SU-DHL-6 (cell line): ENCODE data around the gene SEBOX.

ENCODE experiments used
- H2AFZ ChIP-seq: fragments of 200-600 bp; sonication (generic); 2 replicates; pipeline ENCODE4 v1.6.1; 2014; ENCODE audit warnings: low read depth, mild to moderate bottlenecking, moderate library complexity, mixed read lengths, antibody characterized with exemption, low read length; ENCODE audit not compliant: severe bottlenecking
- H3F3A ChIP-seq: fragments of 200-600 bp; shearing (Covaris generic); 2 replicates; pipeline ENCODE4 v1.6.0; 2016; ENCODE audit warnings: antibody characterized with exemption, mild to moderate bottlenecking; ENCODE audit not compliant: insufficient read depth
- H3K27ac ChIP-seq: fragments of 200-600 bp; sonication (generic); 2 replicates; pipeline ENCODE4 v1.5.1; 2016; ENCODE audit warnings: low read depth, mild to moderate bottlenecking, low read length, moderate library complexity, mixed read lengths
- H3K27me3 ChIP-seq: fragments of 200-600 bp; sonication (generic), shearing (Covaris generic); 2 replicates; pipeline ENCODE4 v1.6.0; 2014; ENCODE audit warnings: mild to moderate bottlenecking, low read length
- H3K36me3 ChIP-seq: fragments of 200-600 bp; sonication (generic); 2 replicates; pipeline ENCODE4 v1.6.1; 2014; ENCODE audit warnings: mild to moderate bottlenecking, low read length, mixed read lengths
- H3K4me2 ChIP-seq: fragments of 300-600, 200-600 bp; shearing (Covaris generic), sonication (generic); 2 replicates; pipeline ENCODE4 v1.6.0; 2014; ENCODE audit warnings: low read length, low read depth, mild to moderate bottlenecking; ENCODE audit not compliant: poor library complexity, severe bottlenecking
- H3K4me3 ChIP-seq: fragments of 200-600 bp; sonication (generic); 2 replicates; pipeline ENCODE4 v1.5.1; 2014; ENCODE audit warnings: antibody characterized with exemption, low read length, mild to moderate bottlenecking, mixed read lengths; ENCODE audit not compliant: insufficient read depth, poor library complexity, severe bottlenecking
- H3K79me2 ChIP-seq: fragments of 200-600 bp; sonication (generic); 2 replicates; pipeline ENCODE4 v1.6.1; 2014; ENCODE audit warnings: mild to moderate bottlenecking, low read length, moderate library complexity; ENCODE audit not compliant: insufficient read depth
- H3K9ac ChIP-seq: fragments of 200-600 bp; sonication (generic); 2 replicates; pipeline ENCODE4 v1.7.0; 2014; ENCODE audit warnings: mild to moderate bottlenecking, low read length
- H3K9me2 ChIP-seq: fragments of 200-600 bp; sonication (generic); replicated peaks from 2 replicates; pipeline ENCODE4 v1.6.1; 2014; ENCODE audit warnings: low read length; ENCODE audit not compliant: insufficient read depth
- H3K9me3 ChIP-seq: fragments of 200-600 bp; sonication (generic); 2 replicates; pipeline ENCODE4 v1.6.1; 2014; ENCODE audit warnings: low read length, mixed read lengths; ENCODE audit not compliant: insufficient read depth
- H4K20me1 ChIP-seq: fragments of 200-600 bp; sonication (generic); 2 replicates; pipeline ENCODE4 v1.6.1; 2014; ENCODE audit warnings: low read depth, mild to moderate bottlenecking, antibody characterized with exemption, low read length, moderate library complexity, mixed read lengths
- CTCF ChIP-seq: fragments of 200-600 bp; sonication (generic); IDR thresholded peaks from one replicate; pipeline ENCODE4 v1.5.1; 2017; ENCODE audit warnings: antibody characterized with exemption, mild to moderate bottlenecking, low read length, moderate library complexity; ENCODE audit not compliant: insufficient read depth, poor library complexity, severe bottlenecking
- EZH2phosphoT487 ChIP-seq: fragments of 200-600 bp; sonication (generic), shearing (Covaris generic); conservative IDR thresholded peaks from 2 replicates; pipeline ENCODE4 v1.6.1; 2018; ENCODE audit warnings: mild to moderate bottlenecking, antibody characterized with exemption, low read length, moderate library complexity, mixed read lengths

The SEBOX gene

GRCh38 chr17:28384281-28385036 lies 19.5 kb upstream of the SEBOX start:
- Histone ChIP-seq H3K27me3 (no peaks in the 10 kb centered on the region), H3K9ac (0 out of 2 replicates have a peak overlapping the region, but pooled peaks have one; percentile 21)

GRCh38 chr17:28381141-28381825 lies 16.3 kb upstream of the SEBOX start:
- Histone ChIP-seq H3K36me3 (no peaks in the 10 kb centered on the region), H3K4me3 (no peak overlapping the region), H3K9ac (no peak overlapping the region), H3K79me2 (no peaks in the 10 kb centered on the region), H3K27me3 (no peaks in the 10 kb centered on the region), H3K27ac (no peak overlapping the region), H3K4me2 (no peak overlapping the region), H3K9me3 (no peaks in the 10 kb centered on the region), H3K9me2 (no peaks in the 10 kb centered on the region), H2AFZ (no peak overlapping the region), H3F3A (no peaks in the 10 kb centered on the region), H4K20me1 (no peaks in the 10 kb centered on the region)
- TF ChIP-seq CTCF (no peak), EZH2phosphoT487 (no peak)

More at GRCh38 chr17:28384281-28385036, 19.5 kb upstream of the SEBOX start:
- H3K27ac ChIP-seq = no peak overlapping the region
- H3K36me3 ChIP-seq = no peaks in the 10 kb centered on the region
- peak overlapping the region; percentile 54 for H2AFZ ChIP-seq
- no peaks in the 10 kb centered on the region for H3K9me2 ChIP-seq
- TF ChIP-seq EZH2phosphoT487 (no peak), CTCF (no peak)
- H3K4me2 ChIP-seq = peak overlapping the region; percentile 29
- no peaks in the 10 kb centered on the region for H4K20me1 ChIP-seq
- no peaks in the 10 kb centered on the region for H3K9me3 ChIP-seq
- no peaks in the 10 kb centered on the region for H3F3A ChIP-seq
- no peaks in the 10 kb centered on the region for H3K79me2 ChIP-seq
- H3K4me3 ChIP-seq = no peak overlapping the region

GRCh38 chr17:28379814-28380801 lies 15.1 kb upstream of the SEBOX start:
- Histone ChIP-seq H3K4me2 (no peak overlapping the region), H2AFZ (no peak overlapping the region), H3K79me2 (no peaks in the 10 kb centered on the region), H3K9me3 (no peaks in the 10 kb centered on the region), H3K27me3 (no peaks in the 10 kb centered on the region), H3K36me3 (no peaks in the 10 kb centered on the region), H4K20me1 (no peaks in the 10 kb centered on the region), H3K9me2 (no peaks in the 10 kb centered on the region), H3K9ac (no peak overlapping the region), H3K27ac (no peak overlapping the region), H3F3A (no peaks in the 10 kb centered on the region), H3K4me3 (no peak overlapping the region)
- no peak for TF ChIP-seq CTCF
- TF ChIP-seq EZH2phosphoT487 = no peak
